ENCODE results near the gene KEL.
"Not testable (repeated sequence)": the region's sequence is repeated elsewhere in the genome, so short reads cannot be mapped to it uniquely, and the experiment has no call there.

KEL gene

DNA sequence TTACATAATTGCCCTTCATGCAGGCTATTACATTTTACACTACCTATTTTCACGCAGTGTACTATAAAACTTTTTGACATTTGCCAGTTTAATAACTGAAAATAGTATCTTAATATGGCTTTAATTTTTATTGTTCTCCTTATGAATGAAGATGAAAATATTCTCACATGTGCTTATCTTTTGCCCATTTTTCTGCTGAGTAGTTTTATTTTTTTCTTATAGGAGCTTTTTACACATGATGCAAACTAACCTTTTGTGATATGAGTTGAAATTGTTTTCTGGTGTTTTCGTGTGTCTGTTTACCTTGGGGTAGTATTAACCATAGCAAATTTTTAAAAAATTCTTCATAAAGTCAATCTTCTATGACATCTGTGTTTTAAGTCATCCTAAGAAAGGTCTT, 38.5 kb upstream of the KEL start:
- TF ChIP-seq ZFX (IDR thresholded peaks at IDR 0.05): no peak
- TF ChIP-seq, protein P1, sequence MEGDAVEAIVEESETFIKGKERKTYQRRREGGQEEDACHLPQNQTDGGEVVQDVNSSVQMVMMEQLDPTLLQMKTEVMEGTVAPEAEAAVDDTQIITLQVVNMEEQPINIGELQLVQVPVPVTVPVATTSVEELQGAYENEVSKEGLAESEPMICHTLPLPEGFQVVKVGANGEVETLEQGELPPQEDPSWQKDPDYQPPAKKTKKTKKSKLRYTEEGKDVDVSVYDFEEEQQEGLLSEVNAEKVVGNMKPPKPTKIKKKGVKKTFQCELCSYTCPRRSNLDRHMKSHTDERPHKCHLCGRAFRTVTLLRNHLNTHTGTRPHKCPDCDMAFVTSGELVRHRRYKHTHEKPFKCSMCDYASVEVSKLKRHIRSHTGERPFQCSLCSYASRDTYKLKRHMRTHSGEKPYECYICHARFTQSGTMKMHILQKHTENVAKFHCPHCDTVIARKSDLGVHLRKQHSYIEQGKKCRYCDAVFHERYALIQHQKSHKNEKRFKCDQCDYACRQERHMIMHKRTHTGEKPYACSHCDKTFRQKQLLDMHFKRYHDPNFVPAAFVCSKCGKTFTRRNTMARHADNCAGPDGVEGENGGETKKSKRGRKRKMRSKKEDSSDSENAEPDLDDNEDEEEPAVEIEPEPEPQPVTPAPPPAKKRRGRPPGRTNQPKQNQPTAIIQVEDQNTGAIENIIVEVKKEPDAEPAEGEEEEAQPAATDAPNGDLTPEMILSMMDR (conservative IDR thresholded peaks at IDR 0.05): no peak

DNA sequence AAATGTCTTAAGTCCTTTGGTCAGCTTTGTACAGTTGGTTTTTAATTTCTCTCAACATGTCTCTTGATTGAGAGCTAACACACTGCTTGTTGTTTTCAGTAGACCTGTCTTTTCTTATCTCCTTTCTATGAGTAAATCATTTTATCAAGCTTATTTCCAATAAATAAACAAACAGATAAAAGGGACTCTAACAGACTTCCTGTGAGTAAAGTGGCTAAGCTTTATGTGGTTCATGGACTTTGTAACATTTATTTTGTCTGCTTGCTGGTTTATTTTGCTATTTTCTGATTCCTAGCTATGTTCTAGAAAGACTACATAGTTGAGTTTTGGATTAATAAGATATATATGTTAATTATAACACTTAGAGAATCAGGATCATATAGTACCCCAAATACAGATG, 37.6 kb upstream of the KEL start:
- H3K27ac ChIP-seq: no peak overlapping the region
- no peak for TF ChIP-seq ZFX (IDR thresholded peaks at IDR 0.05)
- TF ChIP-seq, protein P1 (conservative IDR thresholded peaks at IDR 0.05): no peak

More for the DNA sequence above, 38.5 kb upstream of the KEL start:
- H3K27ac ChIP-seq: no peak overlapping the region

GRCh38 chr7:142998966-142999365, 36.8 kb upstream of the KEL start:
- TF ChIP-seq, protein P1 (conservative IDR thresholded peaks at IDR 0.05): no peak
- no peak for TF ChIP-seq ZFX (IDR thresholded peaks at IDR 0.05)

DNA sequence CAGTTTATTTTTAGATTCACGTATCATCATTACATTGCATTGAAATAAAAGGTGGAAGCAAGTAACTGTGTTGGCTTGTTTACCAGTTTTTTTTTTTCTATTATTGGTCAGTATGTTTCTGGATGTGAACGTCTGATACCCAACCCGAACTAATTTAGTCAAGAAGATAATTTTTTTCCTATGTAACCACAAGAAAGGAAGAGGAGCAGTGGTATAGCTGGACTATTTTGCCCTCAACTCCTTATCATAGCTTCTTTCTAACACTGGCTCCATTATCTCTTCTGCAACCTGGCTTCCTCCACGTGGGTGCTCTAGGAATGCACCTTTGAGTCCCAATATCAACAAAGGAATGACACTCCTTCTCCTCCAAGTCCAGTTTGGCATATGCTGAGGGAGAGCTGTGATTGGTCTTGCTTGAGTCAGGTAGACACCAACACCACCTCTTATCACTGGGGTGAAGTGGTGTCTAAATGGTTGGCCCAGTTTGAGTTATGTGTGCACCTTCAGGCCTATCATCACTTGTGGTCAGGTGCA, 35.4 kb upstream of the KEL start:
- H3K27ac ChIP-seq: no peak overlapping the region
- TF ChIP-seq ZFX (IDR thresholded peaks at IDR 0.05): no peak
- TF ChIP-seq, protein P1 (conservative IDR thresholded peaks at IDR 0.05): no peak

More at GRCh38 chr7:142998966-142999365, 36.8 kb upstream of the KEL start:
- H3K27ac ChIP-seq: no peak overlapping the region

GRCh38 chr7:142992427-142992826, 30.3 kb upstream of the KEL start:
- no peak overlapping the region for H3K27ac ChIP-seq
- no peak for TF ChIP-seq ZFX (IDR thresholded peaks at IDR 0.05)
- TF ChIP-seq, protein P1 (conservative IDR thresholded peaks at IDR 0.05): no peak

DNA sequence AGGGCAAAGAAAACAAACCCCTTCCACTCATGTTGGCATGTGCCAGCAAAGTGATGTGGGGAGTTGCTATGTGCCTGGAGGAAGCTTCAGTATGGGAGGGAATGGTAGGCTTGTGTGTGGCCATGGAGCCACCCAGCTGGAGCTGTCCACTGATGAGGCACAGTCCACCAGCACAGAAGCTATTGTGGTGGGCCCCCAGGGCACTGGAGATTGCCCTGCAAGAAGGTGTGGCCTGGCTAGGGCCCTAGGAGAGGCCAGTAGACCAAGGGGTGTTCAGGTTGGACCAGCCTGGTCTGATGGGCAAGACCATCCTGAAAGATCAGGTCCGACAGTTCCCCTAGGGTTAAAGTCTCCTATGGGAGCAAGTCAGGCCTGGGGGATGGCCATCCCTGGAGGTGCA, 22.1 kb upstream of the KEL start:
- no peak overlapping the region for H3K27ac ChIP-seq
- TF ChIP-seq ZFX (IDR thresholded peaks at IDR 0.05): no peak
- TF ChIP-seq, protein P1 (conservative IDR thresholded peaks at IDR 0.05): no peak

GRCh38 chr7:142983825-142984224, 21.7 kb upstream of the KEL start:
- H3K27ac ChIP-seq: no peak overlapping the region
- TF ChIP-seq ZFX (IDR thresholded peaks at IDR 0.05): no peak
- TF ChIP-seq, protein P1 (conservative IDR thresholded peaks at IDR 0.05): no peak; the same call in 1 of the 2 replicates

- not testable (repeated sequence) for H3K27ac ChIP-seq
Measured at GRCh38 chr7:142978402-142978801, 16.2 kb upstream of the KEL start.
